ENCODE data around the gene UNC80. TPM values are rescaled to one million over a fixed set of nuclear protein-coding genes. Genes with fewer than 3 reads are reported as not detected.

Gene UNC80
- total RNA-seq (1 to 10 TPM in 2 of 7 donors, under 1 TPM in 5; 0.23 to 1.9 (median 0.69) TPM), polyA plus RNA-seq (under 1 TPM; 0.05 to 0.10 (median 0.07) TPM)
- long read RNA-seq, donor 1: 0 reads
- long read RNA-seq, donor 2: 0 reads

GRCh38 chr2:209771474-209772289, at the start of gene UNC80:
Gene UNC80 (plus strand): TSS chr2:209771832. CDS start chr2:209772073, 241 bp downstream.
- peak; percentile 77 for DNase-seq
- TF ChIP-seq CTCF (IDR thresholded peaks at IDR 0.05 in 8 of 11, conservative IDR thresholded peaks at IDR 0.05 in 3 of 11): no peak
- TF ChIP-seq POLR2AphosphoS5 (IDR thresholded peaks at IDR 0.05): peak in 2 of 3 donors; percentile 31 to 52
- H3K27me3 ChIP-seq (replicated peaks in 1 of 7): peaks cover 0 to 60% (median 29%) of the 10 kb centered on the region in 7 donors
- peaks cover 0 to 11% (median 4%) of the 10 kb centered on the region in 6 donors for H3K4me1 ChIP-seq
- H3K36me3 ChIP-seq: no peaks in the 10 kb centered on the region
- H3K4me3 ChIP-seq: peak within 1 kb of the TSS in 5 of 8 donors; percentile 12 to 57 (median 18)
- 6 to 11% (median 6%) methylated on average over 54 to 73 of the region's 73 CpGs for WGBS, 5 donors
- intact Hi-C loops (cut with DNase I; ENCODE audit: low total_unique reads): no loop called here
- H3K27ac ChIP-seq: no peak within 1 kb of the TSS
- no peaks in the 10 kb centered on the region for H3K9me3 ChIP-seq

DNA sequence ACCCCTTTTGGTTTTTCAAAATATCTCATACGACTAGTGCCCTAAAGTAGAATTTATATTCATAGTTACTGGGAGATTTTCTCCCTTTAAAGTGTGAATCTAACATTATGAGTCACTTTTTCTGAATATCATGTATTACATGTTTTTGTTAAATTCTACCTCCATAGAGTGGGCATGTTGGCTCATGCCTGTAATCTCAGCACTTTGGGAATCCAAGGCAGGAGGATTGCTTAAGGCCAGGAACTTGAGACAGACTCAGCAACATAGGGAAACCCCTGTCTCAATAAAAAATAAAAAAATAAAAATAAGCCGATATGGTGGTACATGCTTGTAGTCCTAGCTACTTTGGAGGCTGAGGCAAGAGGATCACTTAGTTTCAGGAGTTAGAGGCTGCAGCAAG, 45.3 kb upstream of the UNC80 start:
- intact Hi-C loops (cut with DNase I; ENCODE audit: low total_unique reads): no loop called here
- no peak overlapping the region for H3K4me3 ChIP-seq
- no peaks in the 10 kb centered on the region for H3K36me3 ChIP-seq
- H3K27ac ChIP-seq: no peak overlapping the region
- H3K27me3 ChIP-seq (replicated peaks in 1 of 7): no peaks in the 10 kb centered on the region
- WGBS, 5 donors: 84 to 93% (median 87%) methylated on average over 2 of the region's 2 CpGs
- no peaks in the 10 kb centered on the region for H3K9me3 ChIP-seq
- TF ChIP-seq POLR2AphosphoS5 (IDR thresholded peaks at IDR 0.05): no peak
- no peak for TF ChIP-seq CTCF (IDR thresholded peaks at IDR 0.05 in 8 of 11, conservative IDR thresholded peaks at IDR 0.05 in 3 of 11)
- TF ChIP-seq POLR2A (IDR thresholded peaks at IDR 0.05): no peak
- DNase-seq: no peak
- H3K4me1 ChIP-seq: no peaks in the 10 kb centered on the region

- TF ChIP-seq CTCF (IDR thresholded peaks at IDR 0.05 in 8 of 11, conservative IDR thresholded peaks at IDR 0.05 in 3 of 11): no peak
- no peak for TF ChIP-seq POLR2A (IDR thresholded peaks at IDR 0.05)
- TF ChIP-seq POLR2AphosphoS5 (IDR thresholded peaks at IDR 0.05): no peak
- no peaks in the 10 kb centered on the region for H3K27me3 ChIP-seq (replicated peaks in 1 of 7)
- H3K4me1 ChIP-seq: no peaks in the 10 kb centered on the region
- WGBS, 5 donors: 85 to 95% (median 94%) methylated on average over 2 of the region's 2 CpGs
- no peak overlapping the region for H3K4me3 ChIP-seq
- no peak overlapping the region for H3K27ac ChIP-seq
- H3K36me3 ChIP-seq: no peaks in the 10 kb centered on the region
- no peak for DNase-seq
- H3K9me3 ChIP-seq: no peaks in the 10 kb centered on the region
- intact Hi-C loops (cut with DNase I; ENCODE audit: low total_unique reads): no loop called here
Measured at GRCh38 chr2:209727077-209727476, 44.6 kb upstream of the UNC80 start.

- no peak for TF ChIP-seq CTCF (IDR thresholded peaks at IDR 0.05 in 8 of 11, conservative IDR thresholded peaks at IDR 0.05 in 3 of 11)
- no peak for TF ChIP-seq POLR2A (IDR thresholded peaks at IDR 0.05)
- TF ChIP-seq POLR2AphosphoS5 (IDR thresholded peaks at IDR 0.05): no peak
- Histone ChIP-seq H3K4me1 (no peaks in the 10 kb centered on the region), H3K27me3 (replicated peaks in 1 of 7) (no peaks in the 10 kb centered on the region), H3K9me3 (no peaks in the 10 kb centered on the region), H3K4me3 (no peak overlapping the region), H3K36me3 (no peaks in the 10 kb centered on the region), H3K27ac (no peak overlapping the region)
- no peak for DNase-seq
- WGBS, 5 donors: 54 to 80% (median 71%) methylated on average over 3 of the region's 3 CpGs
- intact Hi-C loops (cut with DNase I; ENCODE audit: low total_unique reads): no loop called here
Measured at GRCh38 chr2:209734805-209735204, 36.8 kb upstream of the UNC80 start.
